ENCODE data around the gene DGKG.

DNA sequence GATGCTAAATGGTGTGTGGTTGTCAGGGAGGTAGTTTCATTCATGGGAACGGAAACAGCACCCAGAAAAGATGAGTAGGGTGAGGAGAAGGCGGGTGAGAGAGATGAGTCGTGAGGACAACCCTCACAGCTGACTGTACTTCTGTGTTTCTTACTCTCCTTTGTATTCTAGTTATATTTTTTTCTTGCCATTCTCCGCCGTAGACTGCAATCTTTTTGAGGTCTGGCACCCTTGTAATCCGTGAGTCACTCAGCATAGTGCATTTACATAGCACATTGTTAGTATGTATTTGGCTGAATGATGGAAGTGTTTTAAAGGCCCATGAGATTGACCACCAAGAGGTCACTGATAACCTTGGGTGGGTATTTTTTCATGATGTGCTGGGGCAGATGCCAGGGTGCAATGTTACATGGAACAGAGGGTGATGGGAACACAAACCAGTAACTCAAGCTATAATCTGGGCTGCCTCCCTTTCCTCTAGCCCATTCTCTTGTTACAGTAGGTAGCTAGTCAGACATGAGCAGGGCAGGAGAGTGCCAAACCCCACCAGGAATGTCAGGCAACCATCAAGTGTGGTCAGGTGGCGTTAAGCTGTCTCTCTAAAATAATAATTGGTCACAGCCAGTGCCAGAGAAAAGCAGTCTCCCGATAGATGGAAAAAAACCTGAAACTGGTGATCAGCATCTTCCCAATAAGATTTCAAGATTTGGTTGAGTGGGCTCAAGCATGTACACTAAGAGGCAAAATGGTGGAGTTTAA, 18.8 kb upstream of the DGKG start:
- no peak for TF ChIP-seq EP300 (IDR thresholded peaks at IDR 0.05)
- TF ChIP-seq, protein P1, sequence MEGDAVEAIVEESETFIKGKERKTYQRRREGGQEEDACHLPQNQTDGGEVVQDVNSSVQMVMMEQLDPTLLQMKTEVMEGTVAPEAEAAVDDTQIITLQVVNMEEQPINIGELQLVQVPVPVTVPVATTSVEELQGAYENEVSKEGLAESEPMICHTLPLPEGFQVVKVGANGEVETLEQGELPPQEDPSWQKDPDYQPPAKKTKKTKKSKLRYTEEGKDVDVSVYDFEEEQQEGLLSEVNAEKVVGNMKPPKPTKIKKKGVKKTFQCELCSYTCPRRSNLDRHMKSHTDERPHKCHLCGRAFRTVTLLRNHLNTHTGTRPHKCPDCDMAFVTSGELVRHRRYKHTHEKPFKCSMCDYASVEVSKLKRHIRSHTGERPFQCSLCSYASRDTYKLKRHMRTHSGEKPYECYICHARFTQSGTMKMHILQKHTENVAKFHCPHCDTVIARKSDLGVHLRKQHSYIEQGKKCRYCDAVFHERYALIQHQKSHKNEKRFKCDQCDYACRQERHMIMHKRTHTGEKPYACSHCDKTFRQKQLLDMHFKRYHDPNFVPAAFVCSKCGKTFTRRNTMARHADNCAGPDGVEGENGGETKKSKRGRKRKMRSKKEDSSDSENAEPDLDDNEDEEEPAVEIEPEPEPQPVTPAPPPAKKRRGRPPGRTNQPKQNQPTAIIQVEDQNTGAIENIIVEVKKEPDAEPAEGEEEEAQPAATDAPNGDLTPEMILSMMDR (IDR thresholded peaks at IDR 0.05): no peak

Data from tibial nerve (tissue), 4 donors.